Measurements from ENCODE around the gene IFNAR2.

IFNAR2 gene

DNA sequence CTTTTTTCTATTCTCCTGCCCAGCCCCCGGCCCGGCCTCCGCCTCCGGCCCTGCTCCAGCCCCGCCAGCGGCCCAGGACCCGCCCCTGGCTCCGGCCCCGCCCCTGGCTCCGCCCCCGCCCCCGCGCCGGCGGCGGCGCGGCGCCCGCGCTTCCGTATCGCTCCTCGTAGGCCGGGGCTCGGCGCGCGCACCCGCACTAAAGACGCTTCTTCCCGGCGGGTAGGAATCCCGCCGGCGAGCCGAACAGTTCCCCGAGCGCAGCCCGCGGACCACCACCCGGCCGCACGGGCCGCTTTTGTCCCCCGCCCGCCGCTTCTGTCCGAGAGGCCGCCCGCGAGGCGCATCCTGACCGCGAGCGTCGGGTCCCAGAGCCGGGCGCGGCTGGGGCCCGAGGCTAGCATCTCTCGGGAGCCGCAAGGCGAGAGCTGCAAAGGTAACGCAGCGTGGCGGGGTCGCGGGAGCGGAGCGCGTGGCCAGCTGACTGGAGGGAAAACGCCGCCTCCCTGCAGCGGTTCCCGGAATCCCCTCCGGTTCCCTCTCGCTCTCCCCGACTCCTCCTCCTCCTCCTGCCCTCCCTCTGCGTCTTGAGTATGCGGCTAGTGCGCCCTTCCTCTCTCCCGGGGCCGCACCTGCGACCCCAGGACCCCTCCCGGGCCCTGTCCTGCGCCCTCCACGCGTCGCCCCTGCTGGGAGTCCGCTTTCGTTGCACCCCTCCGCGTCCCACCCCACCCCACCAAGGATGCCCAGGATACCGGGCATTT, at the start of gene IFNAR2:
Gene IFNAR2, plus strand, starts transcription at position 155 of the 761 bp plus-strand sequence. CDS start 11,985 bp downstream, outside the sequence.
- no peak for DNase-seq

GRCh38 chr21:33185852-33186251, 43.9 kb upstream of the IFNAR2 start:
- no peak for DNase-seq

- DNase-seq = no peak
Measured at GRCh38 chr21:33187276-33187675, 42.5 kb upstream of the IFNAR2 start.

DNA sequence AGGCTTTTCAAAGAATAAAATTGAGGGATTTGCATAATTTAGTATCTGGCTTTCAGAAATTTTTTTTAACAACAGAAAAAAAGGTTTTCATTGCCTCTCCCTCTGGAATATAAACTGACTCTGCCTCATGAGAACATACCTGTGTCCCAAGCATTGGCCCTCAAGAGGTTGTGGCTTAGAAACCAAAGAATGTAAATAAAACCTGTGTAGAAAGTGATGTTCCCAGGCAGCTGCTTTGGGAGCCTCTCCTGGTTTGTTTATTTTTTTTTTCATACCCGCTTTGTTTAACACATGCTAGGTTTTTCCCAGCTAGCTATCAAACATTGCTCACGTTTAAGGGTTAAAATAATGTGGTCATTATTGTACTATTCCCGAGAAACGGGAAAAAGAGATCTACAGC, 40.5 kb upstream of the IFNAR2 start:
- no peak for DNase-seq

GRCh38 chr21:33189824-33190223, 39.9 kb upstream of the IFNAR2 start:
- DNase-seq = no peak

GRCh38 chr21:33196941-33197374, 32.8 kb upstream of the IFNAR2 start:
- DNase-seq = no peak

DNA sequence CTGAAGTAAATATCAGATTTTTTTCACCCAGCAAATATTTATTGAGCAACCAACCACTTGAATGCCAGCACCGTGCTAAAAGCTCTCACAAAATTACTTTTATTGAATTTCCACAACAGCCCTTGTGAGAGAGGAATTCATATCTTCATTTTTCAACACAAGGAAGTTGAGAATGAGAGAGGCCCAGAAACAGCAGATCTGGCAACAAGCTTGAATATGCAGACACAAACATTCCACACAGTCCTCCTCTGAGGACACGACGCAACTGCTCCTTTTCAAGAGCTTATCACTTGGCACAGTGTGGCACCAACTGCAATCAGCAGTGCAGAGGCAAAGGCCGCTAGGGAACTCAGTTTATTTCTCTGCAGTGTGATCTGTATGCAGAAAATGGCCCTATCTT, 32.2 kb upstream of the IFNAR2 start:
- no peak for DNase-seq

- no peak for DNase-seq
Measured at GRCh38 chr21:33198346-33199099, 31.2 kb upstream of the IFNAR2 start.

DNA sequence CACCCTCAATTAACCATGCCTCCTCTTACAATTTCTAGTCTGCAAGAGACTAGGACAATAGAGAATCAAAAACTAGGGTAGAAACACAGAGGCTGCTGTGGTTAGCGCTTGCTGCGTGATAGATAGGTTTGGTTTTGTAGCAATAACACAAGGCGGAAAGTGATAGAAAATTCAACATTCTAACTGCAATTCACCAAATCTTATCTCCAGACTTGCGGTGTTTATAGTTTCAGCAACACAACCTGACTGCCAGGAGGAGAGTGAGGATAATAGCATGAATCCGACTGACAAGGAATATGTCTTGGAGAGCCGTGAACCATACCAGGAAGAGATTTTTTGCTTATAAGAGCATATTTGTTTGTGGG, 30.7 kb upstream of the IFNAR2 start:
- no peak for DNase-seq

GRCh38 chr21:33199516-33200217, 30.1 kb upstream of the IFNAR2 start:
- no peak for DNase-seq

GRCh38 chr21:33201956-33202355, 27.8 kb upstream of the IFNAR2 start:
- DNase-seq = no peak

DNA sequence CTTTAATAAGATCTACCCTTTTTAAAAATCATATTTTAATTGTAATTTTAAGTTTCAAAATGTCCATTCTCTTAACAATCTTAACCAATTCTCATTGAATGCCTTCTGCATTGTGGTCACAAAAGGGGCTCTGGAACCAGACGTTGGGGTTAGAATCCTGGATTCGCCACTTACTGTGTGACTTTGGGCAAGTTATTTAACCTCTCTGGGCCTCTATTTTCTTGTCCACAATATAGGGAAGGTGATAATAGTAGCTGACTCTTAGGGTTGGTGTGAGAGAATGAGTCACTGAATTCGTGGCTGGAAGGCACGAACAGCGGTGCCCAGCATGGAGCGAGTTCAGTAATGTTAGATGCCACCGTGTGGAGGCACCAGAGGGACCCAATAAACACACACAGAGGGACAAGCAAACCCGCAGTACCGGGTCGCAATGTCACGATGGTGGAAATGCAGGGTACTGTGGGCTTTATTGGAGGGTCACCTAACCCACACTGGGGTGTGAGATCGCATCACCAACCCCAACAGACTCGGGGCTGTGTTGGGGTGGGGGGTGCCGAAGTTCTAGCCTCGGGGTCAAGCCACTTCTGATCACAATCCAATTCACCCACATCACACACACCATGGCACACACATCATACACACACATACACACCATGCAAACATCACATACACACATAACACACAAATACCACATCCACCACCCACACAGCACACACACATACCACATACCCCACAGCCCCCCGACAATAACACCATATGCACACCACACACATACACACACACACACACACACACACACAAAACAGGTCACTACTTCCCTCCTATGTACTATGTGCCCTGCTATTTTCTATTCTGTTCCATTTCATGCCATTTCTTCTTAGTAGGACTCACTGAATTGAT, 27.0 kb upstream of the IFNAR2 start:
- DNase-seq = no peak

GRCh38 chr21:33203371-33203724, 26.4 kb upstream of the IFNAR2 start:
- DNase-seq = no peak

- DNase-seq = no peak
Measured at GRCh38 chr21:33205476-33205875, 24.3 kb upstream of the IFNAR2 start.

- no peak for DNase-seq
Measured at GRCh38 chr21:33206771-33207281, 22.9 kb upstream of the IFNAR2 start.

- no peak for DNase-seq
Measured at GRCh38 chr21:33207449-33208149, 22.1 kb upstream of the IFNAR2 start.

GRCh38 chr21:33208534-33208933, 21.2 kb upstream of the IFNAR2 start:
- no peak for DNase-seq

- DNase-seq = no peak
Measured at GRCh38 chr21:33211305-33211704, 18.4 kb upstream of the IFNAR2 start.

DNA sequence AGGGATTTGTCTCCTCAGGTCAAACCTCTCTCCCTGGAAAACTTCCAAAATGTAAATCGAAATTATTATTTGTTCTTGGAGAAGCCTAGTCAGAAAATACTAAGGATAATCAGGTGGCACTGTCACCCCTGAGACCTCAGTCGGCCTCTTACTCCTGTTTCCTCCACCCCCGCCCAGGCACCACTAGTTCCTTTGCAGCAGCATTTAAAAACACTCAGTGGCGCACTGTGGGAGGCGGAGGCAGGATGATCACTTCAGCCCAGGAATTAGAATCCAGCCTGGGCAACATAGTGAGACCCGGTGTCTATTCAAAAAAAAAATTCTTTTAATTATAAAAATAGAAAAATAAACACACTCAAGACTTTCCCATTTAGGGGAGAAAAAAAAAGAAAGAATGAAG, 18.0 kb upstream of the IFNAR2 start:
- no peak for DNase-seq

DNA sequence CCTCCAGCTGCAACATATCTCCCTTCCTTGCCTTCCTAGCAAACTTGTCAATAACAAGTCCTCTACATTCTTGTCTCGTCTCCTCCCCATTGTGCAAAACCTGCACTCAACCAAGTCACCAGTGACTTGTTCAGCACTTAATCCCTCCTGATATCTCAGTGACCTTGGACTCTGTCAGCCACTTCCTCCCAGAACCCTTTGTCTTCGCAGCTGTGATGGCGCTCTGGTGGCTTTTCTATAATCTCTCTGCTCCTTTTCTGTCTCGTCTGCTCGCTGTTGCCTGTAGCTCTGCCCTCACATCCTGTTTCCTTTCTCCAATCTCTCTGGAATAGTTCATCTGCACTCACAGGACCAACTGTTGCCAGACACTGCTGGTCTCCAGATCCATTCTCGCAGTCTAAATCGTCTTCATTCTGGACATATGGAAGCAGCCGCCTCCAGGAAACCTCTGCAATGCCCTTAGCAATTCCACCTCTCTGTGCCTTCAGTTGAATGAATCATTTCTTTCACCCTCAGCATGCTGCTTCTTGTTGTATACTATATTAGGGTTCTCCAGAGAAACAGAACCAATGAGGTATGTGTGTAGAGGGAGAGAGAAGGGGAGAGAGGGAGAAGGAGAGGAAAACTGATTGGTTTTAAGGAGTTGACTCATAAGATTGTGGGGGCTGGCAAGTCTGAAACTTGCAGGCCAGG, 17.4 kb upstream of the IFNAR2 start:
- DNase-seq = no peak

- no peak for DNase-seq
Measured at GRCh38 chr21:33214056-33214455, 15.7 kb upstream of the IFNAR2 start.
